Measurements from ENCODE around the gene CACNG4.
A peak's percentile ranks its signal among the peaks of the same experiment; 100 is the strongest.
"Not testable (repeated sequence)": the region's sequence is repeated elsewhere in the genome, so short reads cannot be mapped to it uniquely, and the experiment has no call there.

The CACNG4 gene

GRCh38 chr17:67018471-67019434 lies 54.2 kb downstream of the CACNG4 start:
- DNase-seq (ENCODE audit: low spot score) = peak; percentile 7

GRCh38 chr17:67019809-67020208 lies 55.3 kb downstream of the CACNG4 start:
- no peak for DNase-seq (ENCODE audit: low spot score)

GRCh38 chr17:67020293-67020766 lies 55.8 kb downstream of the CACNG4 start:
- DNase-seq (ENCODE audit: low spot score) = peak; percentile 71

GRCh38 chr17:67021196-67021595 lies 56.7 kb downstream of the CACNG4 start:
- DNase-seq (ENCODE audit: low spot score) = no peak

- no peak for DNase-seq (ENCODE audit: low spot score)
Measured at GRCh38 chr17:67021743-67022450, 57.4 kb downstream of the CACNG4 start.

- no peak for DNase-seq (ENCODE audit: low spot score)
Measured at GRCh38 chr17:67022451-67022810, 57.9 kb downstream of the CACNG4 start.

GRCh38 chr17:67024736-67025135 lies 60.2 kb downstream of the CACNG4 start:
- DNase-seq (ENCODE audit: low spot score) = no peak

- DNase-seq (ENCODE audit: low spot score) = no peak
Measured at GRCh38 chr17:67025216-67025792, 60.8 kb downstream of the CACNG4 start.

GRCh38 chr17:67026341-67026740 lies 61.8 kb downstream of the CACNG4 start:
- DNase-seq (ENCODE audit: low spot score) = no peak

- no peak for DNase-seq (ENCODE audit: low spot score)
Measured at GRCh38 chr17:67027031-67027628, 62.6 kb downstream of the CACNG4 start.

GRCh38 chr17:67030641-67031040 lies 66.1 kb downstream of the CACNG4 start:
- DNase-seq (ENCODE audit: low spot score) = no peak

- DNase-seq (ENCODE audit: low spot score) = no peak
Measured at GRCh38 chr17:67032382-67032781, 67.9 kb downstream of the CACNG4 start.

- no peak for DNase-seq (ENCODE audit: low spot score)
Measured at GRCh38 chr17:67032985-67033384, 68.5 kb downstream of the CACNG4 start.

- DNase-seq (ENCODE audit: low spot score) = no peak
Measured at GRCh38 chr17:67033613-67034012, 69.1 kb downstream of the CACNG4 start.

- no peak for DNase-seq (ENCODE audit: low spot score)
Measured at GRCh38 chr17:67035131-67036083, 70.9 kb downstream of the CACNG4 start.

GRCh38 chr17:67038861-67039365 lies 74.4 kb downstream of the CACNG4 start:
- no peak for DNase-seq (ENCODE audit: low spot score)

GRCh38 chr17:67040652-67041051 lies 76.1 kb downstream of the CACNG4 start:
- DNase-seq (ENCODE audit: low spot score) = no peak

- not testable (repeated sequence) for DNase-seq (ENCODE audit: low spot score)
Measured at GRCh38 chr17:67041119-67041518, 76.6 kb downstream of the CACNG4 start.

- DNase-seq (ENCODE audit: low spot score) = no peak
Measured at GRCh38 chr17:67041531-67041930, 77.0 kb downstream of the CACNG4 start.

GRCh38 chr17:67041941-67042899 lies 77.7 kb downstream of the CACNG4 start:
- no peak for DNase-seq (ENCODE audit: low spot score)

All from cerebellar cortex (tissue), 1 donor.